Tibial artery (tissue), 4 donors: Measurements from ENCODE around the gene TMEM132D.

Experiments used
- DNase-seq, 2 donors: peaks; one replicate each; pipeline ENCODE4 v3.0.0-alpha.2; 2019
- H3K27ac ChIP-seq, 2 donors: fragments of 200-600 bp; sonication (generic) in 1 of 2; 1 replicate in 1 of 2; 2 replicates in 1 of 2; pipeline ENCODE4 v1.5.1; 2018 to 2019; ENCODE audit warnings: mild to moderate bottlenecking in 1 of 2
- H3K27me3 ChIP-seq, 2 donors: fragments of 200-600 bp; sonication (generic) in 1 of 2; one replicate each; pipeline versions ENCODE4 v1.5.1 to v1.6.0; 2016 to 2019
- H3K36me3 ChIP-seq, 3 donors: fragments of 200-600 bp; sonication (generic) in 2 of 3; one replicate each; pipeline ENCODE4 v1.5.1; 2016 to 2019; ENCODE audit warnings: mild to moderate bottlenecking in 2 of 3
- H3K4me1 ChIP-seq, 4 donors: fragments of 200-600 bp; sonication (generic) in 2 of 4; 1 replicate in 3 of 4; 2 replicates in 1 of 4; pipeline ENCODE4 v1.5.1; 2016 to 2019
- H3K4me3 ChIP-seq, 2 donors: fragments of 200-600 bp; sonication (generic) in 1 of 2; 1 replicate in 1 of 2; 2 replicates in 1 of 2; pipeline ENCODE4 v1.5.1; 2018 to 2019; ENCODE audit warnings: mild to moderate bottlenecking in 2 of 2
- H3K9me3 ChIP-seq, 3 donors: fragments of 200-600 bp; sonication (generic) in 1 of 3; one replicate each; pipeline ENCODE4 v1.5.1; 2016 to 2019
- intact Hi-C: fragments of 100-400 bp; cut with DNase I; formaldehyde crosslinking; loops from one replicate; pipeline ENCODE4 v1.15.0; 2023; ENCODE audit warnings: low total_unique reads
- TF ChIP-seq, protein P1 (sequence below), 2 experiments: fragments of 200-600 bp in 1 of 2; fragments of 450-650 bp in 1 of 2; IDR thresholded peaks; one replicate each; pipeline ENCODE4 v1.5.1; 2017 to 2019; ENCODE audit warnings: antibody characterized with exemption in 2 of 2, mild to moderate bottlenecking in 1 of 2, moderate library complexity in 1 of 2

The TMEM132D gene

DNA sequence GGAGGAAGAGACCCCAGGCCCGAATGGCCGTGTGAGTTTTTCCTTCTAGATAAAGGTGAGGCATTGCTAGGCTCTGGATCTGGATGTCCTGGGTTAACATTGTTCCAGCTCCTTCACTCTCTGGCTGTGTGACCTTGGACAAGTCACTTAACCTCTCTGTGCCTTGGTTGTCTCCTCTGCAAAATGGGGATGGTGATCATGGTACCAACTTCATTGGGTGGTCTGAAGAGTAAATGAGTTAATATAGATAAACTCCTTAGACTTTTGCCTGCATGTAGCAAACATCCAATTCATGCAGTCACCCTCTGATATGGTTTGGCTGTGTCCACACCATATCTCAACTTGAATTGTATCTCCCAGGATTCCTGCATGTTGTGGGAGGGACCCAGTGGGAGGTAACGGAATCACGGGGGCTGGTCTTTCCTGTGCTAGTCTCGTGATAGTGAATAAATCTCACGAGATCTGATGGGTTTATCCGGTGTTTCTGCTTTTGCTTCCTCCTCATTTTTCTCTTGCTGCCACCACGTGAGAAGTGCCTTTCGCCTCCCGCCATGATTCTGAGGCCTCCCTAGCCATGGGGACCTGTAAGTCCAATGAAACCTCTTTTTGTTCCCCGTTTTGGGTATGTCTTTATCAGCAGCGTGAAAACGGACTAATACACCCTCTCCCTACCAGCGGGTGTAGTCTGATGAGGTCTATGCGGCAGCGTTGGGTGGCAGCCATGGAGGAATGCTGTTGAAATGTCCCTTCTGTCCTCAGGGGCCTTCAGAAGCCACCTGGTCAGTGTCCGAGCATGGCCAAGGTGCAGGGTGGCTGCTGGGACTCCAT lies 794.4 kb downstream of the TMEM132D start:
- Histone ChIP-seq H3K27ac (no peak overlapping the region), H3K4me1 (no peaks in the 10 kb centered on the region), H3K4me3 (no peak overlapping the region), H3K9me3 (peaks cover 0 to 9% (median 0%) of the 10 kb centered on the region in 3 donors), H3K27me3 (no peaks in the 10 kb centered on the region), H3K36me3 (no peaks in the 10 kb centered on the region)
- TF ChIP-seq, protein P1, sequence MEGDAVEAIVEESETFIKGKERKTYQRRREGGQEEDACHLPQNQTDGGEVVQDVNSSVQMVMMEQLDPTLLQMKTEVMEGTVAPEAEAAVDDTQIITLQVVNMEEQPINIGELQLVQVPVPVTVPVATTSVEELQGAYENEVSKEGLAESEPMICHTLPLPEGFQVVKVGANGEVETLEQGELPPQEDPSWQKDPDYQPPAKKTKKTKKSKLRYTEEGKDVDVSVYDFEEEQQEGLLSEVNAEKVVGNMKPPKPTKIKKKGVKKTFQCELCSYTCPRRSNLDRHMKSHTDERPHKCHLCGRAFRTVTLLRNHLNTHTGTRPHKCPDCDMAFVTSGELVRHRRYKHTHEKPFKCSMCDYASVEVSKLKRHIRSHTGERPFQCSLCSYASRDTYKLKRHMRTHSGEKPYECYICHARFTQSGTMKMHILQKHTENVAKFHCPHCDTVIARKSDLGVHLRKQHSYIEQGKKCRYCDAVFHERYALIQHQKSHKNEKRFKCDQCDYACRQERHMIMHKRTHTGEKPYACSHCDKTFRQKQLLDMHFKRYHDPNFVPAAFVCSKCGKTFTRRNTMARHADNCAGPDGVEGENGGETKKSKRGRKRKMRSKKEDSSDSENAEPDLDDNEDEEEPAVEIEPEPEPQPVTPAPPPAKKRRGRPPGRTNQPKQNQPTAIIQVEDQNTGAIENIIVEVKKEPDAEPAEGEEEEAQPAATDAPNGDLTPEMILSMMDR (IDR thresholded peaks at IDR 0.05): no peak
- no peak for DNase-seq
- intact Hi-C loops: no loop called here

DNA sequence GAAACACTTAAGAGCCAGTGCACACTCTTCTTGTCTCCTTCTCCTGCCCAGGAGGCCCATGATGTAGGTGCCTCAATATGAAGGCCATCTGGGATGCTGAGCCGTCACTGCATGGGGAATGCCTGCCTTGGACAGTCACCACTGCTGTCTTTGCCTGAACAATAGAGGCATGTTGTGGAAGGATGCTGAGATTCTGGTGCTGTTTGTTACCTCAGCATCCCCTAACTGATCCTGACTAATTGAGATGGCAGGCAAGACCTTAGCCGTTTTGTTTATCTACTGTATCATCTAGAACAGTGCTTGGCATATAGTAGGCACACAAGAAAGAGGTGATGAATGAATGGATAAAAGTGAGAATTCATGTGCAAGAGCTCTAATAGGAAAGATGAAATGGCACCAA lies 797.1 kb downstream of the TMEM132D start:
- no peak overlapping the region for H3K27ac ChIP-seq
- DNase-seq: no peak
- H3K4me3 ChIP-seq: no peak overlapping the region
- H3K9me3 ChIP-seq: peaks cover 0 to 9% (median 0%) of the 10 kb centered on the region in 3 donors
- H3K27me3 ChIP-seq: no peaks in the 10 kb centered on the region
- H3K4me1 ChIP-seq: no peaks in the 10 kb centered on the region
- intact Hi-C loops: no loop called here
- TF ChIP-seq, protein P1 (IDR thresholded peaks at IDR 0.05): no peak
- no peaks in the 10 kb centered on the region for H3K36me3 ChIP-seq

DNA sequence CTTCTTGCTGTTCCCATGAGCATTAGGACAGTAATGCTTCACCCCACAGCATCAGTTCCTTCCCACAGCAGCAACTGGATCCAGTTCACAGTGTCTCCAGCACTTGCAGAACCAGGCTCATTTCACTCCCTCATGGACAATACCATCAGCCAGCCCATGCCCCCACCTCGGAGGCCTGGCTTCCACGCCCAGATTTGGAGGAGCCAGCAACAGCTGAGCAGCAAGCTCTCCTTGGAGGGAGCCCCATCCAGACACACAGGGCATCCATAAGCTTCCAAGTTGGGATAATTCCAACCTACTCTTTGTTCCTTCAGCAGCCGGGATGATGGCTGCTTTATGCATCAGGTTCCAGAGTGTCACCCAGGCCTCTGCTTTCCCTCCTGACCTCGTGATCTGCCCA lies 800.6 kb downstream of the TMEM132D start:
- no peak for DNase-seq
- Histone ChIP-seq H3K4me3 (no peak overlapping the region), H3K27me3 (no peaks in the 10 kb centered on the region), H3K36me3 (no peaks in the 10 kb centered on the region), H3K27ac (no peak overlapping the region), H3K4me1 (no peaks in the 10 kb centered on the region), H3K9me3 (peaks cover 0 to 13% (median 0%) of the 10 kb centered on the region in 3 donors)
- TF ChIP-seq, protein P1 (IDR thresholded peaks at IDR 0.05): no peak
- intact Hi-C loops: no loop called here

- Histone ChIP-seq H3K27me3 (no peaks in the 10 kb centered on the region), H3K36me3 (no peaks in the 10 kb centered on the region), H3K9me3 (peaks cover 0 to 13% (median 0%) of the 10 kb centered on the region in 3 donors), H3K27ac (no peak overlapping the region), H3K4me3 (no peak overlapping the region), H3K4me1 (no peaks in the 10 kb centered on the region)
- no peak for DNase-seq
- TF ChIP-seq, protein P1 (IDR thresholded peaks at IDR 0.05): no peak
- intact Hi-C loops: no loop called here
Measured at GRCh38 chr12:129102233-129102632, 801.6 kb downstream of the TMEM132D start.

- no peak overlapping the region for H3K27ac ChIP-seq
- TF ChIP-seq, protein P1 (IDR thresholded peaks at IDR 0.05): no peak
- DNase-seq: no peak
- no peak overlapping the region for H3K4me3 ChIP-seq
- H3K27me3 ChIP-seq: no peaks in the 10 kb centered on the region
- intact Hi-C loops: no loop called here
- H3K4me1 ChIP-seq: no peaks in the 10 kb centered on the region
- H3K9me3 ChIP-seq: peaks cover 0 to 13% (median 0%) of the 10 kb centered on the region in 3 donors
- no peaks in the 10 kb centered on the region for H3K36me3 ChIP-seq
Measured at GRCh38 chr12:129101816-129102215, 802.0 kb downstream of the TMEM132D start.
